Fibroblast of pulmonary artery (primary cell): Measurements from ENCODE around the gene ITPRIP.

ENCODE experiments used
- DNase-seq: peaks from one replicate; pipeline ENCODE4 v3.0.0-alpha.2; 2010; ENCODE audit warnings: low read depth
- H3K4me3 ChIP-seq: replicated peaks from 2 replicates; pipeline ENCODE4 v1.5.1; 2011; ENCODE audit warnings: low read depth, mild to moderate bottlenecking, control low read depth, low read length, moderate library complexity
- TF ChIP-seq, protein P1 (sequence below): IDR thresholded peaks from 2 replicates; pipeline ENCODE4 v1.5.1; 2011; ENCODE audit warnings: mild to moderate bottlenecking, control low read depth, low read length, inconsistent platforms; ENCODE audit errors: missing control alignments

ITPRIP gene

DNA sequence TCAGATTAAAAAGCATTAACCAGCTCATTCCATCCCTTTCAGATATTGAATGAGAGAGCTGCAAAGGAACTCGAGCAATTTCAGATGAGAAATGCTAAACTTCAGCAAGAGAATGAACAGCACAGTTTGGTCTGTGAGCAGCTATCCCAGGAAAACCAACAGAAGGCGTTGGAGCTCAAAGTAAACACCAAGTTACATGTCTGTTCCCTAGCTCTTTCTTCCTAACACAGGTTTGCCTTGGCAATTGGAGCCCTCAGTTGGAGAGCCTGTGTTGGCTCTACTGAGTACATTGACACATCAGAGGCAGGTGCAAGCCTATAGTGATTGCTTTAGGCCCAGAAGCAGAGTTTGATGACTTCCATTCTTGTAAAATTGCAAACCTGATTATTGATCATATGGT, 30.1 kb upstream of the ITPRIP start:
- TF ChIP-seq, protein P1, sequence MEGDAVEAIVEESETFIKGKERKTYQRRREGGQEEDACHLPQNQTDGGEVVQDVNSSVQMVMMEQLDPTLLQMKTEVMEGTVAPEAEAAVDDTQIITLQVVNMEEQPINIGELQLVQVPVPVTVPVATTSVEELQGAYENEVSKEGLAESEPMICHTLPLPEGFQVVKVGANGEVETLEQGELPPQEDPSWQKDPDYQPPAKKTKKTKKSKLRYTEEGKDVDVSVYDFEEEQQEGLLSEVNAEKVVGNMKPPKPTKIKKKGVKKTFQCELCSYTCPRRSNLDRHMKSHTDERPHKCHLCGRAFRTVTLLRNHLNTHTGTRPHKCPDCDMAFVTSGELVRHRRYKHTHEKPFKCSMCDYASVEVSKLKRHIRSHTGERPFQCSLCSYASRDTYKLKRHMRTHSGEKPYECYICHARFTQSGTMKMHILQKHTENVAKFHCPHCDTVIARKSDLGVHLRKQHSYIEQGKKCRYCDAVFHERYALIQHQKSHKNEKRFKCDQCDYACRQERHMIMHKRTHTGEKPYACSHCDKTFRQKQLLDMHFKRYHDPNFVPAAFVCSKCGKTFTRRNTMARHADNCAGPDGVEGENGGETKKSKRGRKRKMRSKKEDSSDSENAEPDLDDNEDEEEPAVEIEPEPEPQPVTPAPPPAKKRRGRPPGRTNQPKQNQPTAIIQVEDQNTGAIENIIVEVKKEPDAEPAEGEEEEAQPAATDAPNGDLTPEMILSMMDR, result no peak
- no peak overlapping the region for H3K4me3 ChIP-seq
- no peak for DNase-seq

DNA sequence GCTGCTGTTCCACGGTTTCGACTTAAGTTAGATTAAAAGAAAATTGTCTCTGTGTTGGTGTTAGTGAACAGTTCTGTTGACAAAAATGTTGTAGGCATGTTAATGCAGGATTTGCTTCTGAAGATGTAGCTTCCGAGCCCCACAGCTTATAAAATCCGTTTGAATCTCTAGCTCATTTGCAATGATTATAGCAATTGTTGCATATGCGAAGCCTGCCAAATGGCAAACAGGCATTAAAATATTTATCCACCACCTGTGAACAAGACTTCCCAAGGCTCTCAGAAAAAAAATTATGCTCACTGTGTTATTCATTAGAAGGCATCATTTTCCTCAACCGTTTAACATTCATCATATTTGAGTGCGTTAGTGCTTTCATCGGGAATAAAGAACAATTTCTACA, 29.6 kb upstream of the ITPRIP start:
- TF ChIP-seq, protein P1, result no peak
- no peak overlapping the region for H3K4me3 ChIP-seq
- DNase-seq, result no peak

DNA sequence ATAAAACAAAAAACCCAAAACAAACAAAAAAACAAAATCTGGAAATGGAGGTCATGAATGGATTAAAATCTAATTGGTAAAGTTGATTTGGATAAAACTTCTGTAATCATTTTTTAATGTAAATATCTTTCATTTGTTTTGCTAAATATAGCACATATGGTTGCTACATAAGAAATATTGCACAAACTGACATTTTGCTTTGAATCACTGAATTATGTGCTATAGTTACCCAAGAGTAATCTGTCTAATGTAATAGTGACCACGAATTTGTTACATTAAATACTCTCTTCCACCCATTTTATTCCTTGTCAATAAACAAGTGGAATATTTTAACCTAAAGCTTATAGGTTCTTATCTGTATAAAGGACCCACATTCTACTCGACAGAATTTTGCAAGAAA, 21.5 kb upstream of the ITPRIP start:
- no peak for DNase-seq
- TF ChIP-seq, protein P1, result no peak
- H3K4me3 ChIP-seq, result no peak overlapping the region

DNA sequence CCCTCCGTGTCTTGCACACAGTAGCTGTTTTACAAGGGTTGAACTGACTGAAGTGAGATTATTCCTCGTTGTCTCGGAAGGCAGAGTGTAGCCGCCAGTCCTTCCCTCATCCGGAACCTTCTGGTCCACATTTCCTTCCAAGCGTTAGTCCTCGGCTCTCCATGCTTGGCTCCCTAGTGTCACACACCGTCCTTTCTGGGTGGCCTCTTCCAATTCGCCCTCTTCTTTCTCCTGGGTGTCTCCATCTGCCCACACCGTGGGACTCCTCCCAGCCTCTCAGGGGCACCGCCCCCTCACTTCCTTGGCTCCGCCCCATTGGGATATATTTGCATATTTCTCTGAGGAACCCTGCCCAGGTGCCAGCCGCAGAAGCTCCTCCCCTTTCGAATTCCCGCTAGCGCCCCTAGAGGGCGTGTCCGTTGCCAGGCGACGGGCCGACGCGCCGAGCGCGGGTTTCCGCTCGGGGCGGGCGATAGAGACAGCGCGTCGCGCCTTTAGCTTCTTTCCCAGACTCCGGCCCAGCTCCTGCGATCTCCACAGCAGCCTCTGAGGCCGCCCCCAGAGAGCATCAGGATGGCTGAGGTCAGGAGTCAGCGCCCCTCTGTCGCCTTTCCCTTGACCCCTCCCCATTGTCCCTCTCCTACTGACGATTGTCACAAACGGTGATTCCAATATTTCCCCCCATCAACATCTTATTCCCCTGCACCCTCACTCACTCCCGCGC, 15.2 kb upstream of the ITPRIP start, which contains the start of gene CFAP58:
Gene CFAP58, plus strand, starts transcription at position 509 of the 724 bp plus-strand sequence. Its CDS starts 65 bp downstream, at position 574.
- TF ChIP-seq, protein P1, result peak; percentile 58
- H3K4me3 ChIP-seq, result peak within 1 kb of the TSS; percentile 61
- peak; percentile 92 for DNase-seq

GRCh38 chr10:104351919-104352318, 13.7 kb upstream of the ITPRIP start:
- TF ChIP-seq, protein P1, result no peak
- no peak overlapping the region for H3K4me3 ChIP-seq
- DNase-seq, result no peak

DNA sequence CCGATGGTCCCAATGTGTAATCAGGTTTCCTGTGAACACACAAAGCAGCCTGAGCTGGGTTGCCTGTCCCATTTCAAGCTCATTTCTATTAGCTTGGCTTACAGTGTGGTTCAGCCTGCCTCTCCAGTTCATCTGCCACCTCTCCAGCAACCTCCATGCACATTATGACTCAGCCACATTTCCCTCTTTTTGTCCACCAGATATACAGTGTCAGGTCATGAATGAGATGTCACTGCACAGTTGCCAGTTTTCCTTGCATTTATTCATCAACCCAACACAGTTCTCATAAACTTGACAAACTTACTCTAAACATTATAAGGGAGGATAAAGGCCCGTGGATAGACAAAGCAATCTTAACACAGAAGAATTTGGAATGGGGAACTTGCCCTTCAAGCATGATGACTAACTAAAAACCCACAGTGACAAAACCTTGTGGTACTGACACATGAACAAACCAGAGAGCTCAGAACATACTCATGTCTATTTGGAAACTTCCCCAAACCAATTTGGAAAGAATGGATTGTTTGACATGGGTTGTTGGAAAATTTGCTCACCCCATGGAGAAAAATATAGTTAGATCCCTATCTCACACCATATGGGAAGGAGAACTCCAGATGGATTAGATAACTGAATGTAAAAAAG, 12.9 kb upstream of the ITPRIP start:
- TF ChIP-seq, protein P1, result no peak
- H3K4me3 ChIP-seq, result no peak overlapping the region
- DNase-seq, result peak; percentile 51
